Natural killer cell (primary cell): Measurements from ENCODE around the gene IFNA21. TPM values are rescaled to one million over a fixed set of nuclear protein-coding genes. Genes with fewer than 3 reads are reported as not detected.
"Not testable (repeated sequence)": the region's sequence is repeated elsewhere in the genome, so short reads cannot be mapped to it uniquely, and the experiment has no call there.

Source experiments
- ATAC-seq, 3 donors: fragments of 150-1000 bp in 2 of 3; fragments of 200-7000 bp in 1 of 3; cut with Tn5 transposase; 1 replicate in 1 of 3; 2 replicates in 2 of 3; pipeline ENCODE4 v1.10.0; 2021; ENCODE audit warnings: mild to moderate bottlenecking in 2 of 3, moderate library complexity in 2 of 3
- DNase-seq, 2 donors: peaks; one replicate each; pipeline versions ENCODE4 v3.0.0 to v3.0.0-alpha.2; 2013 to 2021; ENCODE audit warnings: mixed read lengths in 1 of 2
- H3K27ac ChIP-seq: one replicate; pipeline ENCODE4 v1.5.1; 2013; ENCODE audit warnings: mild to moderate bottlenecking, low read length
- H3K27me3 ChIP-seq: one replicate; pipeline ENCODE4 v1.6.1; 2013; ENCODE audit warnings: low read length; ENCODE audit not compliant: control insufficient read depth, insufficient read depth
- H3K36me3 ChIP-seq: one replicate; pipeline ENCODE4 v1.6.1; 2013; ENCODE audit warnings: low read length; ENCODE audit not compliant: control insufficient read depth, insufficient read depth
- H3K4me1 ChIP-seq: one replicate; pipeline ENCODE4 v1.6.1; 2013; ENCODE audit warnings: low read length; ENCODE audit not compliant: control insufficient read depth, insufficient read depth
- H3K4me3 ChIP-seq: one replicate; pipeline ENCODE4 v1.5.1; 2013; ENCODE audit warnings: low read length
- H3K9me3 ChIP-seq: one replicate; pipeline ENCODE4 v1.6.1; 2013; ENCODE audit warnings: low read length; ENCODE audit not compliant: control insufficient read depth, insufficient read depth
- H3K27ac Mint-ChIP-seq, 2 donors: one replicate each; pipeline ENCODE4 v1.8.0; 2022; ENCODE audit warnings: mild to moderate bottlenecking in 2 of 2, mixed read lengths in 2 of 2, moderate library complexity in 1 of 2
- H3K27me3 Mint-ChIP-seq, 2 donors: one replicate each; pipeline ENCODE4 v1.8.0; 2022; ENCODE audit warnings: low read depth in 2 of 2, mixed read lengths in 2 of 2
- H3K36me3 Mint-ChIP-seq: one replicate; pipeline ENCODE4 v1.8.0; 2022; ENCODE audit warnings: mixed read lengths
- H3K4me1 Mint-ChIP-seq, 2 donors: one replicate each; pipeline ENCODE4 v1.8.0; 2022; ENCODE audit warnings: mixed read lengths in 2 of 2
- H3K4me3 Mint-ChIP-seq: one replicate; pipeline ENCODE4 v1.8.0; 2022; ENCODE audit warnings: mild to moderate bottlenecking, moderate library complexity, mixed read lengths
- H3K9me3 Mint-ChIP-seq, 2 donors: one replicate each; pipeline ENCODE4 v1.8.0; 2022; ENCODE audit warnings: mixed read lengths in 2 of 2
- WGBS: methylation state at CpG from one replicate; pipeline ENCODE4 v1.1.7; 2013; ENCODE audit warnings: missing lambda C conversion rate; ENCODE audit not compliant: insufficient coverage; 5-methylcytosine and 5-hydroxymethylcytosine counted together
- intact Hi-C: fragments of 100-400 bp; cut with micrococcal nuclease; formaldehyde crosslinking; loops from one replicate; pipeline ENCODE4 v1.14.2; 2022
- total RNA-seq, 4 donors: library from RNA; stranded (reverse); fragments of 120-200 nt in 1 of 4; gene quantifications; one replicate each; pipeline versions ENCODE4 v1.2.3 to v1.2.4, GENCODE V29; 2013 to 2022
- TF ChIP-seq, protein P1 (sequence below): fragments of 200-600 bp; IDR thresholded peaks from one replicate; pipeline ENCODE4 v1.8.0; 2022; ENCODE audit warnings: antibody characterized with exemption

Gene IFNA21
- total RNA-seq = not detected
- total RNA-seq (2013) = not detected

DNA sequence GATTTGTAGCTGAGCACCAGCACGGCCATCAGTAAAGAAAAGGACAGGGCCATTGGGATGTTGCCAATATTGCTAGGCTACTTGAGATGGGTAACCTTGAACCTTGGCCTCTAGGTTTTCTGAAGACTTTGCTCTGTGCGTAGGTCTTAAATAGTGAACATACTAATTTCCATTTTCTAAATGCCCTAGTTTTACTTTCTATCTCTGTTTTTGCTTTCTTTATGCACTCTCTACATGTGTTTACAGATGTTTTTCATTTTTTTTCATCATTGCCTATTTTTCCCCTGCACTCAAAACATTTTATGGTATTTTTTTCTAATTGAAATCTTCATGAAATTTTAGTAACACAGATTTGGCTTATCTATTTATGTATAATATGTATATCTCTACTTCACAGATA lies at the start of gene IFNA21:
Gene IFNA21, minus strand, starts transcription at position 101 of the 400 bp plus-strand sequence. Its CDS starts 48 bp downstream, at position 53.
- intact Hi-C loops, H3K27ac Mint-ChIP-seq, H3K9me3 Mint-ChIP-seq, H3K4me3 ChIP-seq, H3K4me3 Mint-ChIP-seq, H3K36me3 Mint-ChIP-seq, ATAC-seq, H3K4me1 ChIP-seq, H3K9me3 ChIP-seq, H3K27ac ChIP-seq, H3K36me3 ChIP-seq, DNase-seq, H3K27me3 ChIP-seq: not testable (repeated sequence)
- Mint-ChIP-seq H3K27me3 (peaks cover 0 to 17% of the 10 kb centered on the region in 2 donors), H3K4me1 (peaks cover 20 to 29% of the 10 kb centered on the region in 2 donors)
- 100% methylated on average over 1 of the region's 2 CpGs for WGBS

DNA sequence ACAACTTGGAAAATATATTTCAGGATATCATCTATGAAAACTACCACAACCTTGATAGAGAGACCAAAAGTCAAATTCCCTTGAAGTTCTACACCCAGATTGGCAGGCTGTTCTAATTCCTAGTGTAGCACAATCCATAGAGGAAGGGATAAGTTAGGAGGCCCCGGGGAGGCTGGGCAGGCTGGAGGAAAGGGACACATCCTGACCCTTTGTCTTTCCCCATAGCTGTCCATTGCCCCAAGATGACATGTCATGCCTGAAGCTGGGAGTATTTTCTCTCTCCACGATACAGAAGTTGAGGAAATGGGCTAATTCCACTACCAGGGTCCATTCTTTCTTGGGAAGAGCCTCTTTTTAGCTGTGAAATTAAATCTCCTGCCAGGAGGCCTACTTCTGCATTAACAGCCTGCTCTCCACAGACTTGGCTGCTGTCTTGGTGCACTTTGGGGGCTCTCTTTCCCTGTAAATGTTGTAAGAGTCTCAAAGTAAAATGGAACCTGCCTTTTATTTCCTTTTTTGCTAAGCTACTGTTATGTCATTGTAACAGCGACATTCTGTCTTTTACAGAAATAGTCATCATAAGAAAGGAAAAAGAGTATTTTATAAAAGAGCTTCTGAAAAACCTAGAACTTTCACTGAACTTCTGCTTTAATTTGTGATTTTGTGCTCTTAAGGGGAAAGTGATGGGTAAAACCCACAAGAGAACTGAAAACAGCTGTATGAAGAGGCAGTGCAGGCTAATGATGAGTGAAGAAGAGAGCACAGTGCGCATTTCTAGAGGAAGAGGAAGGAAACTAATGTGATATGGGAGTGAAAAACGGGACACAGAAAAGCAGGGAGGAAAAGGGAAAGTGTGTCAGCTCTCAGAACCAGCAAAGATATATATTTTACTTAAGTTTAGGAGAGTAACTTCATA lies 47.2 kb upstream of the IFNA21 start:
- H3K36me3 ChIP-seq, H3K9me3 Mint-ChIP-seq, H3K4me1 ChIP-seq, H3K9me3 ChIP-seq, H3K27ac ChIP-seq, H3K27ac Mint-ChIP-seq, H3K4me1 Mint-ChIP-seq, intact Hi-C loops, H3K27me3 ChIP-seq, H3K4me3 ChIP-seq, H3K36me3 Mint-ChIP-seq: not testable (repeated sequence)
- ATAC-seq = peak; percentile 34 to 56 (median 44)
- Mint-ChIP-seq H3K4me3 (peak overlapping the region; percentile 32), H3K27me3 (peaks cover 11 to 17% of the 10 kb centered on the region in 2 donors)
- peak in 1 of 2 donors; percentile 28 for DNase-seq
- 38% methylated on average over 2 of the region's 5 CpGs for WGBS
- TF ChIP-seq, protein P1, sequence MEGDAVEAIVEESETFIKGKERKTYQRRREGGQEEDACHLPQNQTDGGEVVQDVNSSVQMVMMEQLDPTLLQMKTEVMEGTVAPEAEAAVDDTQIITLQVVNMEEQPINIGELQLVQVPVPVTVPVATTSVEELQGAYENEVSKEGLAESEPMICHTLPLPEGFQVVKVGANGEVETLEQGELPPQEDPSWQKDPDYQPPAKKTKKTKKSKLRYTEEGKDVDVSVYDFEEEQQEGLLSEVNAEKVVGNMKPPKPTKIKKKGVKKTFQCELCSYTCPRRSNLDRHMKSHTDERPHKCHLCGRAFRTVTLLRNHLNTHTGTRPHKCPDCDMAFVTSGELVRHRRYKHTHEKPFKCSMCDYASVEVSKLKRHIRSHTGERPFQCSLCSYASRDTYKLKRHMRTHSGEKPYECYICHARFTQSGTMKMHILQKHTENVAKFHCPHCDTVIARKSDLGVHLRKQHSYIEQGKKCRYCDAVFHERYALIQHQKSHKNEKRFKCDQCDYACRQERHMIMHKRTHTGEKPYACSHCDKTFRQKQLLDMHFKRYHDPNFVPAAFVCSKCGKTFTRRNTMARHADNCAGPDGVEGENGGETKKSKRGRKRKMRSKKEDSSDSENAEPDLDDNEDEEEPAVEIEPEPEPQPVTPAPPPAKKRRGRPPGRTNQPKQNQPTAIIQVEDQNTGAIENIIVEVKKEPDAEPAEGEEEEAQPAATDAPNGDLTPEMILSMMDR = peak; percentile 35

DNA sequence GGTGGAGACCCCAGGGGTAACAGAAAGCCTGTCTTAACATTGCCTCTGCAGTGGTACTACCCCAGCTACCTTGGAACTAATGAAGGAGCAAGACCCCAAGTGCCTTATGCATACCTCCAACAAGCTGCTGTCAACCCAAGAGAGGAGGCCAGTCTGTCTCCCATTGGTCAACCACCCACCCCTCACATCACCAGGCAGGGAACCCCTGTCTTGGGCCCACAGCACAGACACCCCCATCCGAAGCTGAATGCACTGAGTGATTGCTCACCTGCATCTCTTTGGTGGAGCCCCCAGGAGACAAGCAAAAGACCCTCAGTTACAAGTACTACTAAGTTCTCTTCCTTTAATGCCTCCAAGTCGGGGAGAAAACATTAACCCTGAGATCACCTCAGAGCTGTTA lies 45.7 kb upstream of the IFNA21 start:
- H3K4me3 Mint-ChIP-seq, H3K36me3 ChIP-seq, H3K4me3 ChIP-seq, H3K4me1 ChIP-seq, H3K36me3 Mint-ChIP-seq, H3K27me3 ChIP-seq, ATAC-seq, H3K9me3 Mint-ChIP-seq, H3K27ac Mint-ChIP-seq, DNase-seq, H3K27ac ChIP-seq, H3K4me1 Mint-ChIP-seq, H3K9me3 ChIP-seq, intact Hi-C loops: not testable (repeated sequence)
- WGBS = 83% methylated on average over 2 of the region's 2 CpGs
- H3K27me3 Mint-ChIP-seq = peaks cover 11 to 13% of the 10 kb centered on the region in 2 donors

DNA sequence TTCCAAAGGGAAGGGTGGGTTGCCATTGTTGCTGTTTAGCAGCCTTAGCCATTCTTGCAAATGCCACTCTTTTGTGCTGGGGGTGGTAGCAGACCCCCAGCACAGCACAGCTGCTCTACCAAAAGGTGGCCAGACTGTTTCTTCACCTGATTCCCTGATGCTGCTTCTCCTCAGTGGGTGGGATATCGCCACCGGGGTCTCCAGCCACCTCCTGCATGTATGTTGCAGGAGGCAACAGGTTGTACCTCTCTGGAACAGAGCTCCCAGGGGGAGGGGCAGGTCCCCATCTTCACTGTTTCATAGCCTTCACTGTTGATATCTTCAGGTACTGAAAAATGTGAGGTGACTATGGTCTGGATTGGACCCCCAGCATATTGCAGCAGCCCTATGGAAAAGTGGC lies 44.3 kb upstream of the IFNA21 start:
- ATAC-seq, H3K4me1 ChIP-seq, H3K36me3 ChIP-seq, H3K36me3 Mint-ChIP-seq, H3K4me3 ChIP-seq, H3K4me3 Mint-ChIP-seq, H3K9me3 ChIP-seq, H3K27me3 ChIP-seq, H3K9me3 Mint-ChIP-seq, DNase-seq, H3K4me1 Mint-ChIP-seq, H3K27ac ChIP-seq, H3K27ac Mint-ChIP-seq, intact Hi-C loops: not testable (repeated sequence)
- peaks cover 11 to 12% of the 10 kb centered on the region in 2 donors for H3K27me3 Mint-ChIP-seq
- 100% methylated on average over 2 of the region's 2 CpGs for WGBS

DNA sequence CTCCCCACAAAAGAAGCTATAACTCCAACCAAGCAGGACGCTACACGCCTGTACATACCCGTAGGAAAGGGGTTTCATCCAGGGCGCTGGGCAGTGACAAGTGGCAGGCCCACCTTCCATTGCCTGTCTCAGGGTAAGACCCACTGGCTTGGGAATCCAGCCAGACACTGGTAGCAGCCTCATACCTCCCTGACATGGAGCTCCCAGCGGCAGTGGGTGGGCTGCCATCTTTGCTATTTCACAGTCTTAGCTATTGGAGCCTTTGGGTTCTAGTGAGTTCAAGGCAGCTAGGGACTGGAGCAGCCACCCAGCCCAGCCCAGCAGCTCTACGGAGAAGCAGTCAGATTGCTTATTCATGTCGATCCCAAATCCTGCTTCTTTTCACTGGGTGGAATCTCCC lies 43.9 kb upstream of the IFNA21 start:
- H3K9me3 Mint-ChIP-seq = no peaks in the 10 kb centered on the region
- Histone ChIP-seq H3K4me3 (no peak overlapping the region), H3K27ac (no peak overlapping the region), H3K27me3 (no peaks in the 10 kb centered on the region), H3K9me3 (no peaks in the 10 kb centered on the region), H3K36me3 (no peaks in the 10 kb centered on the region), H3K4me1 (no peaks in the 10 kb centered on the region)
- intact Hi-C loops = no loop called here
- peaks cover 3 to 5% of the 10 kb centered on the region in 2 donors for H3K4me1 Mint-ChIP-seq
- 89% methylated on average over 7 of the region's 7 CpGs for WGBS
- no peak for DNase-seq
- TF ChIP-seq, protein P1 = no peak
- no peaks in the 10 kb centered on the region for H3K36me3 Mint-ChIP-seq
- ATAC-seq = no peak
- H3K27ac Mint-ChIP-seq = no peak overlapping the region
- no peak overlapping the region for H3K4me3 Mint-ChIP-seq
- peaks cover 12% of the 10 kb centered on the region in 2 donors for H3K27me3 Mint-ChIP-seq

DNA sequence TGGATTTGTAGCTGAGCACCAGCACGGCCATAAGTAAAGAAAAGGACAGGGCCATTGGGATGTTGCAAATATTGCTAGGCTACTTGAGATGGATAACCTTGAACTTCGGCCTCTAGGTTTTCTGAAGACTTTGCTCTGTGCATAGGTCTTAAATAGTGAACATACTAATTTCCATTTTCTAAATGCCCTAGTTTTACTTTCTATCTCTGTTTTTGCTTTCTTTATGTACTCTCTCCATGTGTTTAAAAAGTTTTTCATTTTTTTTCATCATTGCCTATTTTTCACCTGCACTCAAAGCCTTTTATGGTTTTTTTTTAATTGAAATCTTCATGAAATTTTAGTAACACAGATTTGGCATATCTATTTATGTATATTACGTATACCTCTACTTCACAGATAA lies 40.6 kb upstream of the IFNA21 start, which contains the start of gene IFNA10:
Gene IFNA10, minus strand, starts transcription at position 101 of the 400 bp plus-strand sequence. Its CDS starts 46 bp downstream, at position 55.
- H3K4me1 ChIP-seq, H3K9me3 Mint-ChIP-seq, H3K27me3 ChIP-seq, H3K9me3 ChIP-seq, ATAC-seq, intact Hi-C loops, H3K4me1 Mint-ChIP-seq, H3K27ac ChIP-seq, H3K36me3 ChIP-seq, H3K36me3 Mint-ChIP-seq, H3K4me3 Mint-ChIP-seq, DNase-seq, H3K27ac Mint-ChIP-seq, H3K4me3 ChIP-seq: not testable (repeated sequence)
- peaks cover 12 to 16% of the 10 kb centered on the region in 2 donors for H3K27me3 Mint-ChIP-seq
- WGBS = 80% methylated on average over 1 of the region's 3 CpGs
